ENCODE data around the gene TRIP11. TPM values are rescaled to one million over a fixed set of nuclear protein-coding genes. Genes with fewer than 3 reads are reported as not detected.
A peak's percentile ranks its signal among the peaks of the same experiment; 100 is the strongest.

TRIP11 gene
- polyA plus RNA-seq, 3 donors, result 6.1 to 15.6 (median 13.4) TPM

DNA sequence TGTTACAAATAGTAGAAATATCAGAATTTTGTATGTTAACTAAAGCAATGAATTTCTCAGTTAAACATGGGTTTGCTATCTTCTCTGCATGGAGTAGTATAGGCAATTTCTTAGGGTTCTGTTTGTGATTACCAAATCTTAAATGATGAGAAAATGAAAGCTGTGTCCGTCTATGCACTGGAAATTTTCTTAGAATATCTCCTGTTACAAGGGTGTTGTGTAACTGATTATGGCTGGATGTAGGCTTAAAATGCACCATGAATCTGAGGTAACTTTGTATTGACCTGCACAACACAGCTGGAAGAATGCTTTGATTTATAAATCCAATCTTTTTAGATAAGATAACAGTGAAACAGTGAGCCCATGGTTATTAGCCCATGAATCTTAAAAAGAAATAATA is 17.8 kb downstream of the TRIP11 start:
- Mint-ChIP-seq H3K9me3 (peaks cover 0 to 2% (median 0%) of the 10 kb centered on the region in 7 donors), H3K36me3 (peaks cover 49 to 75% of the 10 kb centered on the region in 2 donors)

GRCh38 chr14:92021523-92021922 is 18.3 kb downstream of the TRIP11 start:
- no peak overlapping the region for H3K4me3 Mint-ChIP-seq
- Histone ChIP-seq H3K9me3 (replicated peaks in 1 of 2; ENCODE audit: control insufficient read depth in 1 of 2, insufficient read depth in 1 of 2, low read length in 2 of 2) (no peaks in the 10 kb centered on the region), H3K4me1 (ENCODE audit: control insufficient read depth in 1 of 2, insufficient read depth in 2 of 2, low read length in 2 of 2) (no peaks in the 10 kb centered on the region), H3K36me3 (replicated peaks in 1 of 2; ENCODE audit: control insufficient read depth in 1 of 2, insufficient read depth in 2 of 2, low read length in 2 of 2) (peaks cover 70 to 93% of the 10 kb centered on the region in 2 donors), H3K79me2 (ENCODE audit: insufficient read depth, low read length) (peaks cover 6% of the 10 kb centered on the region), H4K20me1 (ENCODE audit: insufficient read depth, low read length) (peaks cover 15% of the 10 kb centered on the region), H2AFZ (ENCODE audit: insufficient read depth, low read depth, low read length, poor library complexity, severe bottlenecking) (no peak overlapping the region), H3K4me2 (replicated peaks; ENCODE audit: extremely low read depth, low read length, poor library complexity, severe bottlenecking) (no peak overlapping the region), H3K4me3 (replicated peaks in 1 of 3; ENCODE audit: low read depth in 2 of 3, low read length in 3 of 3) (no peak overlapping the region), H3K9ac (ENCODE audit: insufficient read depth, low read length, poor library complexity, severe bottlenecking) (no peak overlapping the region), H3K27ac (ENCODE audit: low read depth in 1 of 2, low read length in 2 of 2) (no peak overlapping the region), H3K27me3 (ENCODE audit: control insufficient read depth in 2 of 2, insufficient read depth in 2 of 2, low read length in 2 of 2) (no peaks in the 10 kb centered on the region)
- peaks cover 0 to under 1% (median 0%) of the 10 kb centered on the region in 7 donors for H3K9me3 Mint-ChIP-seq
- intact Hi-C loops (cut with micrococcal nuclease), result no loop called here
- no peak for DNase-seq
- no peak overlapping the region for H3K27ac Mint-ChIP-seq
- WGBS (ENCODE audit: insufficient coverage), result 90% methylated on average over 2 of the region's 3 CpGs
- TF ChIP-seq, protein P1, sequence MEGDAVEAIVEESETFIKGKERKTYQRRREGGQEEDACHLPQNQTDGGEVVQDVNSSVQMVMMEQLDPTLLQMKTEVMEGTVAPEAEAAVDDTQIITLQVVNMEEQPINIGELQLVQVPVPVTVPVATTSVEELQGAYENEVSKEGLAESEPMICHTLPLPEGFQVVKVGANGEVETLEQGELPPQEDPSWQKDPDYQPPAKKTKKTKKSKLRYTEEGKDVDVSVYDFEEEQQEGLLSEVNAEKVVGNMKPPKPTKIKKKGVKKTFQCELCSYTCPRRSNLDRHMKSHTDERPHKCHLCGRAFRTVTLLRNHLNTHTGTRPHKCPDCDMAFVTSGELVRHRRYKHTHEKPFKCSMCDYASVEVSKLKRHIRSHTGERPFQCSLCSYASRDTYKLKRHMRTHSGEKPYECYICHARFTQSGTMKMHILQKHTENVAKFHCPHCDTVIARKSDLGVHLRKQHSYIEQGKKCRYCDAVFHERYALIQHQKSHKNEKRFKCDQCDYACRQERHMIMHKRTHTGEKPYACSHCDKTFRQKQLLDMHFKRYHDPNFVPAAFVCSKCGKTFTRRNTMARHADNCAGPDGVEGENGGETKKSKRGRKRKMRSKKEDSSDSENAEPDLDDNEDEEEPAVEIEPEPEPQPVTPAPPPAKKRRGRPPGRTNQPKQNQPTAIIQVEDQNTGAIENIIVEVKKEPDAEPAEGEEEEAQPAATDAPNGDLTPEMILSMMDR (IDR thresholded peaks at IDR 0.05), result no peak
- peaks cover 48 to 74% of the 10 kb centered on the region in 2 donors for H3K36me3 Mint-ChIP-seq
- H3K4me1 Mint-ChIP-seq, result peaks cover under 1% of the 10 kb centered on the region
- H3K27me3 Mint-ChIP-seq (ENCODE audit: low read depth in 3 of 3), result no peaks in the 10 kb centered on the region

More for the DNA sequence above, 17.8 kb downstream of the TRIP11 start:
- Histone ChIP-seq H3K27ac (ENCODE audit: low read depth in 1 of 2, low read length in 2 of 2) (no peak overlapping the region), H3K4me3 (replicated peaks in 1 of 3; ENCODE audit: low read depth in 2 of 3, low read length in 3 of 3) (no peak overlapping the region), H3K4me2 (replicated peaks; ENCODE audit: extremely low read depth, low read length, poor library complexity, severe bottlenecking) (no peak overlapping the region), H3K36me3 (replicated peaks in 1 of 2; ENCODE audit: control insufficient read depth in 1 of 2, insufficient read depth in 2 of 2, low read length in 2 of 2) (peaks cover 65 to 88% of the 10 kb centered on the region in 2 donors), H2AFZ (ENCODE audit: insufficient read depth, low read depth, low read length, poor library complexity, severe bottlenecking) (no peak overlapping the region), H3K9me3 (replicated peaks in 1 of 2; ENCODE audit: control insufficient read depth in 1 of 2, insufficient read depth in 1 of 2, low read length in 2 of 2) (no peaks in the 10 kb centered on the region), H4K20me1 (ENCODE audit: insufficient read depth, low read length) (peaks cover 15% of the 10 kb centered on the region), H3K9ac (ENCODE audit: insufficient read depth, low read length, poor library complexity, severe bottlenecking) (no peak overlapping the region), H3K27me3 (ENCODE audit: control insufficient read depth in 2 of 2, insufficient read depth in 2 of 2, low read length in 2 of 2) (no peaks in the 10 kb centered on the region), H3K79me2 (ENCODE audit: insufficient read depth, low read length) (peaks cover 10% of the 10 kb centered on the region), H3K4me1 (ENCODE audit: control insufficient read depth in 1 of 2, insufficient read depth in 2 of 2, low read length in 2 of 2) (no peaks in the 10 kb centered on the region)
- H3K4me3 Mint-ChIP-seq, result no peak overlapping the region
- TF ChIP-seq, protein P1 (IDR thresholded peaks at IDR 0.05), result no peak
- no peaks in the 10 kb centered on the region for H3K27me3 Mint-ChIP-seq (ENCODE audit: low read depth in 3 of 3)
- H3K27ac Mint-ChIP-seq, result peak overlapping the region in 1 of 7 donors; percentile 10
- peaks cover 4% of the 10 kb centered on the region for H3K4me1 Mint-ChIP-seq
- DNase-seq, result no peak
- intact Hi-C loops (cut with micrococcal nuclease), result no loop called here
- WGBS (ENCODE audit: insufficient coverage), result no CpG with 5 or more reads among the region's 1 CpG
